SK-N-SH (cell line): ENCODE results near the gene RNF212. TPM values are rescaled to one million over a fixed set of nuclear protein-coding genes. Genes with fewer than 3 reads are reported as not detected.

ENCODE experiments used
- CTCF ChIA-PET: fragments of 300-600, 350-600 bp; formaldehyde crosslinking; extraction: SDS; loops from one replicate; lab custom pipeline; 2021; lab: Yijun Ruan, JAX
- POLR2A ChIA-PET: fragments of 350-600 bp; sonication (Branson Sonifier 250); formaldehyde crosslinking; extraction: SDS; loops from one replicate; lab custom pipeline; 2020; ENCODE audit warnings: antibody characterized with exemption, inconsistent platforms; lab: Yijun Ruan, JAX
- DNase-seq: peaks from one replicate; pipeline ENCODE4 v3.0.0; 2012
- H2AFZ ChIP-seq: fragments of 200-600 bp; sonication (generic); 2 replicates; pipeline ENCODE4 v1.8.1; 2016; ENCODE audit warnings: antibody characterized with exemption, mild to moderate bottlenecking, low read depth
- H3F3A ChIP-seq: fragments of 200-600 bp; sonication (generic); replicated peaks from 2 replicates; pipeline ENCODE3; 2016; ENCODE audit warnings: antibody characterized with exemption, mild to moderate bottlenecking; ENCODE audit not compliant: insufficient read depth
- H3K27ac ChIP-seq, 2 experiments: fragments of 200-500 bp in 1 of 2; fragments of 200-600 bp in 1 of 2; sonication (Bioruptor generic) in 1 of 2; sonication (generic), shearing (Covaris generic) in 1 of 2; 2 replicates each; pipeline versions ENCODE4 v1.5.1 to v1.6.1; 2014 to 2016; ENCODE audit warnings: low read depth in 2 of 2, inconsistent platforms in 1 of 2, low read length in 1 of 2, mild to moderate bottlenecking in 1 of 2, mixed read lengths in 1 of 2
- H3K27me3 ChIP-seq: fragments of 200-600 bp; sonication (generic), shearing (Covaris generic); 2 replicates; pipeline ENCODE4 v1.6.1; 2016; ENCODE audit warnings: mixed run types; ENCODE audit not compliant: insufficient read depth
- H3K36me3 ChIP-seq, 2 experiments: fragments of 200-500 bp in 1 of 2; fragments of 200-600 bp in 1 of 2; sonication (Bioruptor generic) in 1 of 2; sonication (generic) in 1 of 2; replicated peaks in 1 of 2; 2 replicates each; pipeline versions ENCODE3 to v1.5.1; 2014 to 2016; ENCODE audit warnings: low read length in 1 of 2, mild to moderate bottlenecking in 1 of 2; ENCODE audit not compliant: insufficient read depth in 2 of 2, control insufficient read depth in 1 of 2
- H3K4me1 ChIP-seq, 2 experiments: fragments of 200-500 bp in 1 of 2; fragments of 200-600 bp in 1 of 2; sonication (Bioruptor generic) in 1 of 2; sonication (generic), shearing (Covaris generic) in 1 of 2; 2 replicates each; pipeline versions ENCODE4 v1.5.1 to v1.6.1; 2014 to 2016; ENCODE audit warnings: low read depth in 1 of 2, low read length in 1 of 2, mixed run types in 1 of 2; ENCODE audit not compliant: insufficient read depth in 2 of 2, control insufficient read depth in 1 of 2
- H3K4me2 ChIP-seq: fragments of 200-600 bp; sonication (generic), shearing (Covaris generic); 2 replicates; pipeline ENCODE4 v1.6.1; 2017; ENCODE audit warnings: mixed run types
- H3K4me3 ChIP-seq, 2 experiments: fragments of 200-500 bp in 1 of 2; fragments of 200-600 bp in 1 of 2; sonication (Bioruptor generic) in 1 of 2; sonication (generic), shearing (Covaris generic) in 1 of 2; 2 replicates each; pipeline versions ENCODE4 v1.5.1 to v1.8.1; 2014 to 2016; ENCODE audit warnings: low read depth in 2 of 2, inconsistent platforms in 1 of 2, low read length in 1 of 2, mild to moderate bottlenecking in 1 of 2, mixed read lengths in 1 of 2, moderate library complexity in 1 of 2
- H3K79me2 ChIP-seq: fragments of 200-600 bp; sonication (generic); 2 replicates; pipeline ENCODE4 v1.8.1; 2017; ENCODE audit warnings: mild to moderate bottlenecking; ENCODE audit not compliant: insufficient read depth
- H3K9ac ChIP-seq: fragments of 200-600 bp; sonication (generic); 2 replicates; pipeline ENCODE4 v1.6.1; 2017; ENCODE audit warnings: mixed run types
- H3K9me2 ChIP-seq: fragments of 200-600 bp; sonication (generic); 2 replicates; pipeline ENCODE4 v1.6.1; 2017; ENCODE audit warnings: mixed run types
- H3K9me3 ChIP-seq: fragments of 200-600 bp; sonication (generic); 2 replicates; pipeline ENCODE4 v1.6.1; 2017; ENCODE audit warnings: mixed run types, mild to moderate bottlenecking, moderate library complexity
- H4K20me1 ChIP-seq: fragments of 200-600 bp; sonication (generic); 2 replicates; pipeline ENCODE4 v1.6.1; 2017; ENCODE audit warnings: mild to moderate bottlenecking, mixed run types; ENCODE audit not compliant: insufficient read depth
- CTCF ChIP-seq: fragments of 200-600 bp; sonication (generic); IDR thresholded peaks from 2 replicates; pipeline ENCODE4 v1.6.1; 2017; ENCODE audit warnings: antibody characterized with exemption, mild to moderate bottlenecking, moderate library complexity
- EZH2phosphoT487 ChIP-seq: fragments of 200-600 bp; sonication (generic); IDR thresholded peaks from 2 replicates; pipeline ENCODE4 v1.6.1; 2017; ENCODE audit warnings: low read depth, mixed run types, mild to moderate bottlenecking, antibody characterized with exemption, moderate library complexity, borderline replicate concordance
- FOSL2 ChIP-seq: IDR thresholded peaks from 2 replicates; pipeline ENCODE4 v1.4.0; 2012; ENCODE audit warnings: low read depth, mild to moderate bottlenecking, moderate library complexity, borderline replicate concordance
- FOXJ3 ChIP-seq: sonication (generic); formaldehyde crosslinking; IDR thresholded peaks from 2 replicates; pipeline ENCODE4 v1.5.1; 2020; ENCODE audit warnings: mild to moderate bottlenecking, missing genetic modification reagents
- MAX ChIP-seq: IDR thresholded peaks from 2 replicates; pipeline ENCODE4 v1.4.0; 2012; ENCODE audit warnings: low read depth
- MEF2A ChIP-seq: IDR thresholded peaks from 2 replicates; pipeline ENCODE4 v1.4.0; 2012; ENCODE audit warnings: low read depth, borderline replicate concordance
- MXI1 ChIP-seq: IDR thresholded peaks from 2 replicates; pipeline ENCODE4 v1.6.1; 2012; ENCODE audit warnings: mild to moderate bottlenecking, low read depth, low read length, improper control_type of control experiment
- NRF1 ChIP-seq: IDR thresholded peaks from 2 replicates; pipeline ENCODE4 v1.6.1; 2012; ENCODE audit warnings: low read depth, mild to moderate bottlenecking, low read length
- REST ChIP-seq: IDR thresholded peaks from 2 replicates; pipeline ENCODE4 v1.6.1; 2012; ENCODE audit warnings: mild to moderate bottlenecking, low read depth, low read length, moderate library complexity
- RFX5 ChIP-seq: IDR thresholded peaks from 2 replicates; pipeline ENCODE4 v1.6.1; 2012; ENCODE audit warnings: mild to moderate bottlenecking, improper control_type of control experiment, low read length
- SIN3A ChIP-seq: IDR thresholded peaks from 2 replicates; pipeline ENCODE4 v1.6.1; 2012; ENCODE audit warnings: low read depth, mild to moderate bottlenecking, low read length, moderate library complexity, borderline replicate concordance
- TCF12 ChIP-seq: IDR thresholded peaks from 2 replicates; pipeline ENCODE4 v1.4.0; 2012
- TEAD4 ChIP-seq: IDR thresholded peaks from 2 replicates; pipeline ENCODE4 v1.4.0; 2012; ENCODE audit warnings: mild to moderate bottlenecking, borderline replicate concordance; ENCODE audit not compliant: insufficient read depth
- YY1 ChIP-seq: IDR thresholded peaks from 2 replicates; pipeline ENCODE4 v1.4.0; 2012; ENCODE audit warnings: low read depth, mild to moderate bottlenecking
- WGBS: methylation state at CpG from one replicate; pipeline ENCODE4 v1.1.6; 2017; ENCODE audit warnings: low lambda C conversion rate; 5-methylcytosine and 5-hydroxymethylcytosine counted together
- polyA plus RNA-seq, 3 experiments: library from polyadenylated mRNA; depleted of rRNA; stranded (reverse); fragments of >200 nt; gene quantifications; 2 replicates each; pipeline ENCODE4 v1.2.3, GENCODE V29; 2012
- TF ChIP-seq, protein P1 (sequence below): fragments of 150-350 bp; IDR thresholded peaks from 2 replicates; pipeline ENCODE4 v1.6.1; 2017; ENCODE audit warnings: antibody characterized with exemption, low read length, low read depth, borderline replicate concordance
- TF ChIP-seq, protein P2 (sequence below): IDR thresholded peaks from 2 replicates; pipeline ENCODE4 v1.4.0; 2012; ENCODE audit warnings: low read depth, borderline replicate concordance

RNF212 gene
- polyA plus RNA-seq, 1 of the 3 experiments (the other 2 are of a cell fraction) = 7.0 TPM

DNA sequence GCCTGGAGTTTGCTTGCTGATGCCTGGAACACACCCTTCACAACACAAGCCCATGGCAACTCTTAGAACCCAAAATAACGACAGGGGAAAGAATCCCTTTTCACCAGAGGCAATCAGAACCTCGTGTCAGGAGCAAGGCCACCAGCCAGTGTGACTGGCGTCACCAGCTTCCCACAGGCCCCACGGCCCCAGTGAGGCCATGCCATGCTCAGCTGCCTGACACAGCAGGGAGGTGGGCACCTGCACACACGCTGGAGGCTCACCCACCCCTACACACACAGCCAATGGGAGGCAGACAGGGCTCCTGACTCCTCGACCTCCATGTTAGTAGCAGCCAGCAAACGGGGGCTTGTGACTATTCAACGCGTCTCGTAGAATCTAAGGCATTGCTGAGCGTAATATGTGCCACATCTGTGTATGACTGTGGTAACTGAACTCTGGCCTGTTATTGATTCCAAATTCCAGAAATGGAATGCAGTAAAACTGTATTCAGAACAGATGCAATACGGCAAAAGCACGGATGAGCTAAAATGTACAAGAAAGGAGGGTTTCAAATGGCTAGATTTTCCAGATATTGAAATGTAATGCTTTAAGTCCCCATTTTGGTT lies 28.5 kb downstream of the RNF212 start:
- POLR2A ChIA-PET = no interaction called here
- 60% methylated on average over 12 of the region's 13 CpGs for WGBS
- H4K20me1 ChIP-seq = no peaks in the 10 kb centered on the region
- TF ChIP-seq EZH2phosphoT487 = no peak
- no peak for TF ChIP-seq RFX5
- TF ChIP-seq YY1 = no peak
- TF ChIP-seq, protein P1, sequence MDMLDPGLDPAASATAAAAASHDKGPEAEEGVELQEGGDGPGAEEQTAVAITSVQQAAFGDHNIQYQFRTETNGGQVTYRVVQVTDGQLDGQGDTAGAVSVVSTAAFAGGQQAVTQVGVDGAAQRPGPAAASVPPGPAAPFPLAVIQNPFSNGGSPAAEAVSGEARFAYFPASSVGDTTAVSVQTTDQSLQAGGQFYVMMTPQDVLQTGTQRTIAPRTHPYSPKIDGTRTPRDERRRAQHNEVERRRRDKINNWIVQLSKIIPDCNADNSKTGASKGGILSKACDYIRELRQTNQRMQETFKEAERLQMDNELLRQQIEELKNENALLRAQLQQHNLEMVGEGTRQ = no peak
- no peak for TF ChIP-seq FOSL2
- TF ChIP-seq CTCF = no peak
- TF ChIP-seq MAX = no peak
- TF ChIP-seq, protein P2, sequence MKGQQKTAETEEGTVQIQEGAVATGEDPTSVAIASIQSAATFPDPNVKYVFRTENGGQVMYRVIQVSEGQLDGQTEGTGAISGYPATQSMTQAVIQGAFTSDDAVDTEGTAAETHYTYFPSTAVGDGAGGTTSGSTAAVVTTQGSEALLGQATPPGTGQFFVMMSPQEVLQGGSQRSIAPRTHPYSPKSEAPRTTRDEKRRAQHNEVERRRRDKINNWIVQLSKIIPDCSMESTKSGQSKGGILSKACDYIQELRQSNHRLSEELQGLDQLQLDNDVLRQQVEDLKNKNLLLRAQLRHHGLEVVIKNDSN = no peak
- no peak for TF ChIP-seq MEF2A
- no peak for TF ChIP-seq TCF12
- no peak for TF ChIP-seq TEAD4
- TF ChIP-seq NRF1 = no peak
- no peak for TF ChIP-seq SIN3A
- TF ChIP-seq MXI1 = no peak
- TF ChIP-seq REST = no peak
- TF ChIP-seq FOXJ3 (CRISPR knock-in tag) = no peak
- H3K27ac ChIP-seq = no peak overlapping the region
- H3K9me2 ChIP-seq = no peaks in the 10 kb centered on the region
- no peak overlapping the region for H2AFZ ChIP-seq
- H3K4me2 ChIP-seq = no peak overlapping the region
- H3K36me3 ChIP-seq = no peaks in the 10 kb centered on the region
- DNase-seq = no peak
- H3F3A ChIP-seq = no peaks in the 10 kb centered on the region
- no peaks in the 10 kb centered on the region for H3K79me2 ChIP-seq
- H3K9me3 ChIP-seq = no peaks in the 10 kb centered on the region
- no peak overlapping the region for H3K9ac ChIP-seq
- CTCF ChIA-PET = interaction anchor here (2.0 kb wide), 1 partner anchor 47 kb away, joined by 7 read pairs; no protein-coding TSS in a partner anchor
- H3K4me3 ChIP-seq = no peak overlapping the region
- H3K4me1 ChIP-seq = no peaks in the 10 kb centered on the region; a peak in 1 of 4 replicates
- H3K27me3 ChIP-seq = peaks cover 40% of the 10 kb centered on the region
